NCI-H524 treated with DMSO at 0.1 percent for 48 hours (cell line): ENCODE data around the gene MUTYH.
"Not testable (repeated sequence)": the region's sequence is repeated elsewhere in the genome, so short reads cannot be mapped to it uniquely, and the experiment has no call there.

Experiments used
- DNase-seq: peaks from one replicate; lab custom pipeline; 2025; lab: John Stamatoyannopoulos, UW

The MUTYH gene

DNA sequence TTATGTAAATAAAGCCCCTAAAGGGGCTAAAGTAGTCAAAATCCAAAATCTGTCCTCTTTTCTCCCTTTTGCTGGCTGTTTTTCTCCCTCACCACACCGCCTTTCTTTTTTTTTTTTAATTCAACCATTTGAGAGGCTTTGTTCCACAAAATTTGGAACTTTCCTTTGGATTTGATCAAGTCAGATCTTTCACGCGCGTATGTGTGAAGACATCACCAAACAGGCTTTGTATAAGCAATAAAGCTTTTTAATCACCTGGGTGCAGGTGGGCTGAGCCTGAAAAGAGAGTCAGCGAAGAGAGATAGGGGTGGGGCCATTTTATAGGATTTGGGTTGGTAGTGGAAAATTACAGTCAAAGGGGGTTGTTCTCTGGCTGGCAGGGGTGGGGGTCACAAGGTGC, 18.8 kb downstream of the MUTYH start:
- no peak for DNase-seq

DNA sequence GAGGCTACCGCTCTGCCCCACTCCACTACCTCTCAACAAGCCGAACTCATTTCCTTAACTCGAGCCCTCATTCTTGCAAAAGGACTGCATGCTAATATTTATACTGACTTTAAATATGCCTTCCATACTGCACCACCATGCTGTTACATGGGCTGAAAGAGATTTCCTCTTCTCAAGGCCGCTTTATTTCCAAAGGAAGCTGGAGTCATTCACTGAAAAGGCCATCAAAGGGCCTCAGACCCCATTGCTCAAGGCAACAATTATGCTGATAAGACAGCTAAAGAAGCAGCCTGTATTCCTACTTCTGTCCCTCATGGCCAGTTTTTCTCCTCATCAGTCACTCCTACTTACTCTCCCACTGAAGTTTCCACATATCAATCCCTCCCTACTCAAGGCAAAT, 20.5 kb downstream of the MUTYH start:
- no peak for DNase-seq

GRCh38 chr1:45317166-45317565, 23.1 kb downstream of the MUTYH start:
- no peak for DNase-seq

GRCh38 chr1:45314266-45314665, 26.0 kb downstream of the MUTYH start:
- DNase-seq, result no peak

DNA sequence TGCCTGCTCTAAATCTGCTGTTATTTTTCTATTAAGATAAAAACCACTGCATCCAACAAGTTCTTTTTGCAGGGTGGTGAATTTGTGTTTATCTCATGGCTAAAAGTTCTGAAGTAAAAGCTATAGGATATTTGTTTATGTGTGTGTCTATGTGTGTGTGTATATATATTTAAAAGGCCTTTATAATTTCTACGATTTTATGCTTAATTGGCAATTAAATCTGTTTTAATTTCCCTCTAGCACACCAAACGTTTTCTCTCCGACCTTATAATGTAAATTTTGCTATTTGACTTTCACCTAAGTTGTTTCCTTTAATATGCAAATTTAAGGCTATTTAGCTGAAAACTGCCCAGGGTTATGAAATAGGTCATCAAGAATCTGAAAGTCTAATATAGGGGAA, 33.3 kb downstream of the MUTYH start:
- no peak for DNase-seq

- DNase-seq, result no peak
Measured at GRCh38 chr1:45306319-45306718, 33.9 kb downstream of the MUTYH start.

- DNase-seq, result no peak
Measured at GRCh38 chr1:45305231-45305630, 35.0 kb downstream of the MUTYH start.

DNA sequence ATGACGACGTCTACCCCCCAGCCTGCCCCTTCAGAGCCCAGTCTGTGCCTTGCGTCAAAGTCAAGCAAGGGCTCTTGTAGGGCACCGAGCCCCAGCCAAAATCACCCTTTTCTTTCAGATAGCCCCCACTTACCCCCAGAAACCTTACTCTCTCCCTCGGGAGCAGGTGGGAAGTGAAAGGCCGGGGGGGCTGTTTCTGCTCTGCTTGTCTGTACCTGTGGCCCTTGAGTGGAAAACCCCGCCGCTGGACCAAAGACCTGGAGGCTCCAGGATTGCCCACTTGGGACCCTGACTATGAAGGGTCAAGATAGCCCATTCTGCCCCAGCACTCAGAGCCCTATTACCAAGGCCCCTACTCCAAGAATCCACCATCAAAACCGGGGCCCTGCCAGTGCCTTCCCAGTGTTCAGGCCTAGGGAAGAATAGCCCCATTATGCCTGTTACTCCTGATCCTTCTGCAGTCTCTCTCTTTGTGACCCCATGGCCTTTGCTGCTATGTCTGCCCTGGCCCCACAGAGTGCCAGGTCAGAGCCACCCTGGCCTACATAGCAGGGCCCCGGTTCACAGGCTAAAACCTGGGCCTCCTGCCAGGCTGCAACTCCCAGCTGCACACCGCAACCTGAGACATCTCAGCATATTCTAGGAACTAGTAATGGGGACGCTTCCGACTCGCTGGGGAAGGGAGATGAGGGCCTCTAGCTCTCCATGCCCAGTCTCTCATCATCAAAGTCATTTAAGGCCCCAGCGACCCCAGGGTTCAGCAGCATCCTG, 35.7 kb downstream of the MUTYH start:
- DNase-seq, result no peak

- peak; percentile 39 for DNase-seq
Measured at GRCh38 chr1:45303520-45304310, 36.5 kb downstream of the MUTYH start.

GRCh38 chr1:45302505-45303150, 37.6 kb downstream of the MUTYH start:
- DNase-seq, result no peak

DNA sequence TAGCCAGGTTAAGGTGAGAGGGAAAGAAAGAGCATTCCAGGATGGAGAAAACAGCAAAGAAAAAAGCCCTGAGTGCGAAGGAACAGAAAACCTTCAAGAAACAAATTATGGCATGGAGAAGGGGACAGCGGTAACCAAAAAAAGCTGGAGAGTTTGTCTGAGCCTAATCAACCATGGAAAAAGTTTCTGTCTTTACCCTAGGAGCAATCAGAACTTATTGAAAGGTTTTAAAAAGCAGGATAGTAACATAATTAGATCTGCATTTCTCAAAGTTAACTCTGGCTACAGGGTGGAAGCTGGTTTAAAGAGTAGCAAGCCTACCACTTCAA, 39.6 kb downstream of the MUTYH start:
- no peak for DNase-seq

GRCh38 chr1:45299981-45300668, 40.1 kb downstream of the MUTYH start:
- DNase-seq, result peak; percentile 44

DNA sequence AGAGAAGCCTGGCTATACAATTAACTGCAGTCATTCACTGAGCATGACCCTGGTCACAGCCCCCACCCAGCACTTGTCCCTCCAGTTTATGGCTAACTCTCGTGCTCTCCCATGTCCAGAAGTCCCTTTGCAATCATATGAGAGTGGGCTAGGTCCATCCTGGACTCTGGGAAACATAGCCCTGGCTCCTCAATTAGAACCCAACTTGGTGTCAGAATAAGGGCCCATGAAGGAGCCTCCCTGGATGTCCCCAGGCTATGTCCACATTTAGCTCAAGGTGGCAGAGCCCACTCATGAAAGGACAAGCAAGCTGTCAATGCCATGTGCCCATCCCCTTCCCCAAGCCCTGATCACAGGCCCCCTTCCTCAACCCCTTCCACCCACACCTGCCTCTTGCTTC, 40.9 kb downstream of the MUTYH start:
- DNase-seq, result no peak

GRCh38 chr1:45297666-45298356, 42.4 kb downstream of the MUTYH start:
- DNase-seq, result no peak

- DNase-seq, result no peak
Measured at GRCh38 chr1:45291716-45292115, 48.5 kb downstream of the MUTYH start.

- not testable (repeated sequence) for DNase-seq
Measured at GRCh38 chr1:45291002-45291401, 49.2 kb downstream of the MUTYH start.

DNA sequence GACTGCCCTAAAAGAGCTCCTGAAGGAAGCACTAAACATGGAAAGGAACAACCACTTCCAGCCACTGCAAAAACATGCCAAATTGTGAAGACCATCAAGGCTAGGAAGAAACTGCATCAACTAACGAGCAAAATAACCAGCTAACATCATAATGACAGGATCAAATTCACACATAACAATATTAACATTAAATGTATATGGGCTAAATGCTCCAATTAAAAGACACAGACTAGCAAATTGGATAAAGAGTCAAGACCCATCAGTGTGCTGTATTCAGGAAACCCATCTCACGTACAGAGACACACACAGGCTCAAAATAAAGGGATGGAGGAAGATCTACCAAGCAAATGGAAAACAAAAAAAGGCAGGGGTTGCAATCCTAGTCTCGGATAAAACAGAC, 53.7 kb downstream of the MUTYH start:
- not testable (repeated sequence) for DNase-seq

- not testable (repeated sequence) for DNase-seq
Measured at GRCh38 chr1:45284858-45285257, 55.4 kb downstream of the MUTYH start.

DNA sequence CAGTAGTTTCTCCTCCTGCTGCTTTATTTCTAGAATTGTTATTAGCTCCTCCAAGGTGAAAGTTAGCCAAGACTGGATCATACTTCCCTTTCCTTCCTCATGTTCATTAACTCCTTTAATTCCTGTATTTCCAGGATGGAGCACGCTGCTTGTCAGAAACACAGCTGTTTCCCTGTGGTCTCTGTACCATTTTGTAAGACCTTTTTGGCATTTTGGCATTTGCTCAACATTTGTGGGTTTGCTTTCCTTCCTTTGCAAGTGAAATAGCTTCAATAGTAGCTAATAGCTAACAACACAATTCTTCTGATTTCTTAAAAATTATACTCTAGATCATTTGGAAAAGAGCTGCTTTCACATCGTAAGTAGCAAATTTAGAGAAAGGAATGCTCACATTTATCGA, 57.9 kb downstream of the MUTYH start:
- DNase-seq, result no peak
